ENCODE results near the gene KCNH8.
A peak's percentile ranks its signal among the peaks of the same experiment; 100 is the strongest.
"Not testable (repeated sequence)": the region's sequence is repeated elsewhere in the genome, so short reads cannot be mapped to it uniquely, and the experiment has no call there.

KCNH8 gene

GRCh38 chr3:19147905-19148767 lies at the start of gene KCNH8:
Gene KCNH8 (plus strand): TSS chr3:19148510. CDS start chr3:19148720, 210 bp downstream.
- DNase-seq (ENCODE audit: low read depth in 2 of 2), result no peak

- DNase-seq (ENCODE audit: low read depth in 2 of 2), result not testable (repeated sequence)
Measured at GRCh38 chr3:19102654-19103290, 45.5 kb upstream of the KCNH8 start.

- no peak for DNase-seq (ENCODE audit: low read depth in 2 of 2)
Measured at GRCh38 chr3:19103510-19103909, 44.8 kb upstream of the KCNH8 start.

GRCh38 chr3:19104459-19104858 lies 43.9 kb upstream of the KCNH8 start:
- DNase-seq (ENCODE audit: low read depth in 2 of 2), result no peak

- no peak for DNase-seq (ENCODE audit: low read depth in 2 of 2)
Measured at GRCh38 chr3:19105826-19106225, 42.5 kb upstream of the KCNH8 start.

- DNase-seq (ENCODE audit: low read depth in 2 of 2), result no peak
Measured at GRCh38 chr3:19106307-19106706, 42.0 kb upstream of the KCNH8 start.

- DNase-seq (ENCODE audit: low read depth in 2 of 2), result no peak
Measured at GRCh38 chr3:19107719-19108118, 40.6 kb upstream of the KCNH8 start.

GRCh38 chr3:19110335-19110895 lies 37.9 kb upstream of the KCNH8 start:
- DNase-seq (ENCODE audit: low read depth in 2 of 2), result no peak

- no peak for DNase-seq (ENCODE audit: low read depth in 2 of 2)
Measured at GRCh38 chr3:19114461-19114860, 33.8 kb upstream of the KCNH8 start.

GRCh38 chr3:19116239-19116638 lies 32.1 kb upstream of the KCNH8 start:
- DNase-seq (ENCODE audit: low read depth in 2 of 2), result no peak

- no peak for DNase-seq (ENCODE audit: low read depth in 2 of 2)
Measured at GRCh38 chr3:19124752-19125151, 23.6 kb upstream of the KCNH8 start.

- DNase-seq (ENCODE audit: low read depth in 2 of 2), result no peak
Measured at GRCh38 chr3:19139863-19140262, 8.4 kb upstream of the KCNH8 start.

- DNase-seq (ENCODE audit: low read depth in 2 of 2), result peak; percentile 14 to 26
Measured at GRCh38 chr3:19146685-19147650, 1.3 kb upstream of the KCNH8 start.

GRCh38 chr3:19148768-19149091 lies 420 bp downstream of the KCNH8 start:
- no peak for DNase-seq (ENCODE audit: low read depth in 2 of 2)

GRCh38 chr3:19149368-19149767 lies 1.1 kb downstream of the KCNH8 start:
- DNase-seq (ENCODE audit: low read depth in 2 of 2), result no peak

- no peak for DNase-seq (ENCODE audit: low read depth in 2 of 2)
Measured at GRCh38 chr3:19151171-19151570, 2.9 kb downstream of the KCNH8 start.

GRCh38 chr3:19154693-19155250 lies 6.5 kb downstream of the KCNH8 start:
- no peak for DNase-seq (ENCODE audit: low read depth in 2 of 2)

- DNase-seq (ENCODE audit: low read depth in 2 of 2), result no peak
Measured at GRCh38 chr3:19155375-19155774, 7.1 kb downstream of the KCNH8 start.

- no peak for DNase-seq (ENCODE audit: low read depth in 2 of 2)
Measured at GRCh38 chr3:19159966-19160635, 11.8 kb downstream of the KCNH8 start.

GRCh38 chr3:19165654-19166053 lies 17.3 kb downstream of the KCNH8 start:
- no peak for DNase-seq (ENCODE audit: low read depth in 2 of 2)

- DNase-seq (ENCODE audit: low read depth in 2 of 2), result no peak
Measured at GRCh38 chr3:19171794-19172193, 23.5 kb downstream of the KCNH8 start.
